ENCODE data around the gene EIPR1. TPM values are rescaled to one million over a fixed set of nuclear protein-coding genes. Genes with fewer than 3 reads are reported as not detected.

Gene EIPR1
- total RNA-seq, 1 experiment from 2014 or later, result 27.8 TPM

GRCh38 chr2:3180082-3180908 lies 197.3 kb downstream of the EIPR1 start:
- Histone ChIP-seq H3K4me2 (ENCODE audit: insufficient read depth, insufficient read length, low read length) (no peak overlapping the region), H3K27me3 (ENCODE audit: insufficient read depth, low read length) (no peaks in the 10 kb centered on the region), H2BK20ac (ENCODE audit: low read depth, low read length, poor library complexity, severe bottlenecking) (no peak overlapping the region), H3K27ac (ENCODE audit: insufficient read length, low read depth, low read length) (no peak overlapping the region), H2AK5ac (ENCODE audit: insufficient read length, low read length) (no peak overlapping the region), H3K79me1 (ENCODE audit: insufficient read depth, low read depth, low read length, poor library complexity, severe bottlenecking) (no peaks in the 10 kb centered on the region), H4K8ac (replicated peaks; ENCODE audit: insufficient read length, low read depth, low read length) (no peak overlapping the region), H2AFZ (ENCODE audit: low read length) (no peak overlapping the region), H3K56ac (ENCODE audit: insufficient read length, low read depth, low read length) (no peak overlapping the region), H4K91ac (ENCODE audit: insufficient read length, low read depth, low read length) (no peak overlapping the region), H3K4ac (ENCODE audit: low read depth, low read length) (no peak overlapping the region), H4K20me1 (ENCODE audit: control insufficient read depth, insufficient read depth, insufficient read length) (no peaks in the 10 kb centered on the region), H3T11ph (ENCODE audit: low read length) (no peak overlapping the region), H3K9ac (ENCODE audit: extremely low read depth, insufficient read length, low read length) (no peak overlapping the region), H2BK120ac (ENCODE audit: low read depth, low read length, poor library complexity, severe bottlenecking) (no peak overlapping the region), H3K14ac (ENCODE audit: insufficient read depth, low read length) (no peak overlapping the region; the same call in 1 of the 2 replicates), H3K4me1 (ENCODE audit: insufficient read depth, low read length) (no peaks in the 10 kb centered on the region), H3K23ac (ENCODE audit: insufficient read length, low read depth, low read length) (no peak overlapping the region), H2BK15ac (ENCODE audit: low read depth, low read length) (no peak overlapping the region), H4K5ac (ENCODE audit: insufficient read length, low read depth, low read length) (no peak overlapping the region), H2BK5ac (ENCODE audit: insufficient read length, low read length) (no peak overlapping the region), H2BK12ac (ENCODE audit: insufficient read length, low read depth, low read length) (no peak overlapping the region), H3K23me2 (ENCODE audit: insufficient read length, low read depth, low read length, poor library complexity, severe bottlenecking) (no peaks in the 10 kb centered on the region), H3K79me2 (ENCODE audit: insufficient read depth, low read length) (no peaks in the 10 kb centered on the region), H3K18ac (ENCODE audit: insufficient read length, low read depth, low read length) (no peak overlapping the region), H3K9me3 (ENCODE audit: control insufficient read depth, low read depth, low read length) (no peaks in the 10 kb centered on the region)
- Mint-ChIP-seq H3K27me3 (ENCODE audit: low read depth) (no peaks in the 10 kb centered on the region), H3K4me3 (no peak overlapping the region), H3K9me3 (peaks cover 0 to 3% of the 10 kb centered on the region in 2 experiments; a peak in 2 of 5 replicates), H3K4me1 (0 out of 4 replicates have a peak, but pooled peaks cover 0 to 2% of the 10 kb centered on the region in 2 experiments), H3K27ac (no peak overlapping the region), H3K36me3 (ENCODE audit: insufficient read depth in 1 of 3, low read depth in 3 of 3) (peaks cover 0 to 8% (median 7%) of the 10 kb centered on the region in 3 experiments; a peak in 4 of 7 replicates)
- no CpG with 5 or more reads among the region's 50 CpGs for WGBS (ENCODE audit: extremely low coverage, insufficient read length, low lambda C conversion rate)
- DNase-seq, result no peak
- TF ChIP-seq CTCF (conservative IDR thresholded peaks at IDR 0.05), result no peak
